H9 (cell line): Measurements from ENCODE around the gene ADAMTS3. TPM values are rescaled to one million over a fixed set of nuclear protein-coding genes. Genes with fewer than 3 reads are reported as not detected.

Experiments
- DNase-seq: peaks from one replicate; pipeline ENCODE4 v3.0.0-alpha.2; 2017
- H2AFZ ChIP-seq: one replicate; pipeline ENCODE4 v1.6.1; 2013; ENCODE audit warnings: mild to moderate bottlenecking, low read length, control low read depth, moderate library complexity
- H2AK5ac ChIP-seq: 2 replicates; pipeline ENCODE4 v1.6.1; 2013; ENCODE audit warnings: low read length, control low read depth, mixed read lengths; ENCODE audit not compliant: insufficient read length
- H2BK120ac ChIP-seq: one replicate; pipeline ENCODE4 v1.6.1; 2013; ENCODE audit warnings: low read depth, mild to moderate bottlenecking, low read length, control low read depth, inconsistent platforms; ENCODE audit not compliant: poor library complexity, severe bottlenecking
- H2BK12ac ChIP-seq: 2 replicates; pipeline ENCODE4 v1.6.1; 2013; ENCODE audit warnings: low read length, control low read depth, mixed read lengths, low read depth; ENCODE audit not compliant: insufficient read length
- H2BK15ac ChIP-seq: 2 replicates; pipeline ENCODE4 v1.6.1; 2013; ENCODE audit warnings: low read depth, low read length, control low read depth
- H2BK20ac ChIP-seq: one replicate; pipeline ENCODE4 v1.6.1; 2013; ENCODE audit warnings: low read depth, mild to moderate bottlenecking, low read length, control low read depth, inconsistent platforms; ENCODE audit not compliant: poor library complexity, severe bottlenecking
- H2BK5ac ChIP-seq: 2 replicates; pipeline ENCODE4 v1.6.1; 2013; ENCODE audit warnings: low read length, control low read depth, mixed read lengths; ENCODE audit not compliant: insufficient read length
- H3K14ac ChIP-seq: 2 replicates; pipeline ENCODE4 v1.6.1; 2013; ENCODE audit warnings: low read length, control low read depth; ENCODE audit not compliant: insufficient read depth
- H3K18ac ChIP-seq: 2 replicates; pipeline ENCODE4 v1.6.1; 2013; ENCODE audit warnings: low read depth, mild to moderate bottlenecking, mixed read lengths, low read length, control low read depth; ENCODE audit not compliant: insufficient read length
- H3K23ac ChIP-seq: 2 replicates; pipeline ENCODE4 v1.6.1; 2013; ENCODE audit warnings: low read length, control low read depth, mixed read lengths, low read depth; ENCODE audit not compliant: insufficient read length
- H3K23me2 ChIP-seq: 2 replicates; pipeline ENCODE4 v1.6.1; 2013; ENCODE audit warnings: low read depth, mild to moderate bottlenecking, mixed read lengths, low read length, control low read depth; ENCODE audit not compliant: insufficient read length, poor library complexity, severe bottlenecking
- H3K27ac ChIP-seq: 2 replicates; pipeline ENCODE4 v1.5.1; 2013; ENCODE audit warnings: low read length, control low read depth, mixed read lengths, low read depth; ENCODE audit not compliant: insufficient read length
- H3K27me3 ChIP-seq: 2 replicates; pipeline ENCODE4 v1.6.1; 2013; ENCODE audit warnings: low read length, control low read depth, inconsistent platforms; ENCODE audit not compliant: insufficient read depth
- H3K4ac ChIP-seq: 2 replicates; pipeline ENCODE4 v1.6.1; 2013; ENCODE audit warnings: low read depth, mild to moderate bottlenecking, control low read depth, inconsistent platforms, low read length, moderate library complexity
- H3K4me1 ChIP-seq: 2 replicates; pipeline ENCODE4 v1.6.1; 2013; ENCODE audit warnings: low read length, control low read depth, inconsistent platforms; ENCODE audit not compliant: insufficient read depth
- H3K4me2 ChIP-seq: 2 replicates; pipeline ENCODE4 v1.6.1; 2013; ENCODE audit warnings: low read length, control low read depth, mixed read lengths; ENCODE audit not compliant: insufficient read length, insufficient read depth
- H3K56ac ChIP-seq: 2 replicates; pipeline ENCODE4 v1.6.1; 2013; ENCODE audit warnings: low read depth, mild to moderate bottlenecking, mixed read lengths, low read length, control low read depth; ENCODE audit not compliant: insufficient read length
- H3K79me1 ChIP-seq: 2 replicates; pipeline ENCODE4 v1.6.1; 2013; ENCODE audit warnings: low read depth, mild to moderate bottlenecking, moderate library complexity, low read length, control low read depth, inconsistent platforms; ENCODE audit not compliant: insufficient read depth, poor library complexity, severe bottlenecking
- H3K79me2 ChIP-seq: 2 replicates; pipeline ENCODE4 v1.6.1; 2013; ENCODE audit warnings: low read length, control low read depth, inconsistent platforms; ENCODE audit not compliant: insufficient read depth
- H3K9ac ChIP-seq: 2 replicates; pipeline ENCODE4 v1.6.1; 2013; ENCODE audit warnings: low read length, control low read depth, mixed read lengths; ENCODE audit not compliant: insufficient read length; ENCODE audit errors: extremely low read depth
- H3K9me3 ChIP-seq: one replicate; pipeline ENCODE4 v1.6.1; 2013; ENCODE audit warnings: low read depth, low read length, inconsistent platforms; ENCODE audit not compliant: control insufficient read depth
- H3T11ph ChIP-seq: one replicate; pipeline ENCODE4 v1.6.1; 2013; ENCODE audit warnings: mild to moderate bottlenecking, low read length, control low read depth, inconsistent platforms
- H4K20me1 ChIP-seq: one replicate; pipeline ENCODE4 v1.6.1; 2013; ENCODE audit not compliant: control insufficient read depth, insufficient read length, insufficient read depth
- H4K5ac ChIP-seq: 2 replicates; pipeline ENCODE4 v1.6.1; 2013; ENCODE audit warnings: low read depth, mild to moderate bottlenecking, mixed read lengths, low read length, control low read depth; ENCODE audit not compliant: insufficient read length
- H4K8ac ChIP-seq: replicated peaks from 2 replicates; pipeline ENCODE4 v1.6.1; 2013; ENCODE audit warnings: low read length, control low read depth, mixed read lengths, low read depth; ENCODE audit not compliant: insufficient read length
- H4K91ac ChIP-seq: 2 replicates; pipeline ENCODE4 v1.6.1; 2013; ENCODE audit warnings: low read depth, mild to moderate bottlenecking, moderate library complexity, mixed read lengths, low read length, control low read depth; ENCODE audit not compliant: insufficient read length
- H3K27ac Mint-ChIP-seq, 3 experiments: 2 replicates in 2 of 3; 3 replicates in 1 of 3; pipeline ENCODE4 v1.8.0; 2020 to 2021; ENCODE audit warnings: mixed read lengths in 3 of 3, mild to moderate bottlenecking in 1 of 3, moderate library complexity in 1 of 3
- H3K27me3 Mint-ChIP-seq: 2 replicates; pipeline ENCODE4 v1.8.0; 2021; ENCODE audit warnings: low read depth, mild to moderate bottlenecking, moderate library complexity, mixed read lengths
- H3K36me3 Mint-ChIP-seq, 3 experiments: 2 replicates in 2 of 3; 3 replicates in 1 of 3; pipeline ENCODE4 v1.8.0; 2020 to 2021; ENCODE audit warnings: low read depth in 3 of 3, mixed read lengths in 3 of 3; ENCODE audit not compliant: insufficient read depth in 1 of 3
- H3K4me1 Mint-ChIP-seq, 2 experiments: 2 replicates each; pipeline ENCODE4 v1.8.0; 2020; ENCODE audit warnings: mixed read lengths in 2 of 2
- H3K4me3 Mint-ChIP-seq, 2 experiments: 2 replicates in 1 of 2; 3 replicates in 1 of 2; pipeline ENCODE4 v1.8.0; 2020 to 2021; ENCODE audit warnings: mild to moderate bottlenecking in 2 of 2, mixed read lengths in 2 of 2, moderate library complexity in 1 of 2
- H3K9me3 Mint-ChIP-seq, 2 experiments: 2 replicates in 1 of 2; 3 replicates in 1 of 2; pipeline ENCODE4 v1.8.0; 2020; ENCODE audit warnings: mild to moderate bottlenecking in 2 of 2, mixed read lengths in 2 of 2, moderate library complexity in 1 of 2
- WGBS: extraction: QIAGEN DNeasy Blood & Tissue Kit; methylation state at CpG from one replicate; pipeline ENCODE4 v1.1.7; 2013; ENCODE audit warnings: missing lambda C conversion rate, low lambda C conversion rate, mixed read lengths; ENCODE audit not compliant: insufficient read length; ENCODE audit errors: extremely low coverage; 5-methylcytosine and 5-hydroxymethylcytosine counted together
- total RNA-seq: library from RNA; stranded (reverse); gene quantifications from 2 replicates; pipeline ENCODE4 v1.2.1, GENCODE V29; 2021
- TF ChIP-seq, protein P1 (sequence below): fragments of 200-600 bp; sonication (generic); conservative IDR thresholded peaks from 3 replicates; pipeline ENCODE4 v1.8.0; 2021; ENCODE audit warnings: antibody characterized with exemption, mild to moderate bottlenecking

ADAMTS3 gene
- total RNA-seq, 1 experiment from 2014 or later, result 1.1 TPM

DNA sequence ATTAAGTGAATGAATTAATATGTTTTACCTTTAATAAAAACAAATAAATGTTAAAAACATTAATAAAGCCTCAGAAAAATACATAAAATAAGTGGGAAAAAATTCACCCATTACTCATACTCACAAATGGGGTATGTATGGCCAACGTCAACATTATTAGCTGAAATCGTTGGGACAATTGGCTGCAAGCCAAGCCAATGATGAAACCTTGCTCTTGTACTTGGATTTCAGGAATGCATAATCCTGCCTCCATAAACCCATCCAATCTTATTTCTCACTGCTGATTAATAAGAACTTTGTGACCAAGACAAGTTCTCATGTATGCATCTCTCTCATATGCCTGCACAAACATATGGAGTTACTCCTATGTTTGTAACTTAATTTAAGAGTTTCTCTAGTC, 35.3 kb upstream of the ADAMTS3 start:
- no peak overlapping the region for H2BK12ac ChIP-seq
- no peaks in the 10 kb centered on the region for H3K4me1 Mint-ChIP-seq
- no peak overlapping the region for H3K14ac ChIP-seq
- H3K4ac ChIP-seq, result no peak overlapping the region
- H3K36me3 Mint-ChIP-seq, result peaks cover 14 to 23% (median 21%) of the 10 kb centered on the region in 3 experiments
- no peaks in the 10 kb centered on the region for H3K23me2 ChIP-seq
- no peak overlapping the region for H2AFZ ChIP-seq
- no peak overlapping the region for H3K4me3 Mint-ChIP-seq
- TF ChIP-seq, protein P1, sequence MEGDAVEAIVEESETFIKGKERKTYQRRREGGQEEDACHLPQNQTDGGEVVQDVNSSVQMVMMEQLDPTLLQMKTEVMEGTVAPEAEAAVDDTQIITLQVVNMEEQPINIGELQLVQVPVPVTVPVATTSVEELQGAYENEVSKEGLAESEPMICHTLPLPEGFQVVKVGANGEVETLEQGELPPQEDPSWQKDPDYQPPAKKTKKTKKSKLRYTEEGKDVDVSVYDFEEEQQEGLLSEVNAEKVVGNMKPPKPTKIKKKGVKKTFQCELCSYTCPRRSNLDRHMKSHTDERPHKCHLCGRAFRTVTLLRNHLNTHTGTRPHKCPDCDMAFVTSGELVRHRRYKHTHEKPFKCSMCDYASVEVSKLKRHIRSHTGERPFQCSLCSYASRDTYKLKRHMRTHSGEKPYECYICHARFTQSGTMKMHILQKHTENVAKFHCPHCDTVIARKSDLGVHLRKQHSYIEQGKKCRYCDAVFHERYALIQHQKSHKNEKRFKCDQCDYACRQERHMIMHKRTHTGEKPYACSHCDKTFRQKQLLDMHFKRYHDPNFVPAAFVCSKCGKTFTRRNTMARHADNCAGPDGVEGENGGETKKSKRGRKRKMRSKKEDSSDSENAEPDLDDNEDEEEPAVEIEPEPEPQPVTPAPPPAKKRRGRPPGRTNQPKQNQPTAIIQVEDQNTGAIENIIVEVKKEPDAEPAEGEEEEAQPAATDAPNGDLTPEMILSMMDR, result no peak
- no peaks in the 10 kb centered on the region for H3K9me3 ChIP-seq
- H3K9ac ChIP-seq, result no peak overlapping the region
- no peaks in the 10 kb centered on the region for H4K20me1 ChIP-seq
- no peak overlapping the region for H3K56ac ChIP-seq
- H2AK5ac ChIP-seq, result no peak overlapping the region
- no peak overlapping the region for H3T11ph ChIP-seq
- DNase-seq, result no peak
- no peaks in the 10 kb centered on the region for H3K4me1 ChIP-seq
- no peak overlapping the region for H3K27ac Mint-ChIP-seq
- no peak overlapping the region for H4K91ac ChIP-seq
- no peaks in the 10 kb centered on the region for H3K27me3 Mint-ChIP-seq
- no peak overlapping the region for H3K23ac ChIP-seq
- no peak overlapping the region for H3K27ac ChIP-seq
- H2BK120ac ChIP-seq, result no peak overlapping the region
- H2BK20ac ChIP-seq, result no peak overlapping the region
- H4K5ac ChIP-seq, result no peak overlapping the region
- H4K8ac ChIP-seq, result no peak overlapping the region
- H3K27me3 ChIP-seq, result no peaks in the 10 kb centered on the region
- H2BK15ac ChIP-seq, result no peak overlapping the region
- H3K79me2 ChIP-seq, result no peaks in the 10 kb centered on the region
- no peak overlapping the region for H3K4me2 ChIP-seq
- peaks cover 23% of the 10 kb centered on the region in 2 experiments for H3K9me3 Mint-ChIP-seq
- H3K79me1 ChIP-seq, result no peaks in the 10 kb centered on the region
- no peak overlapping the region for H2BK5ac ChIP-seq
- no CpG with 5 or more reads among the region's 2 CpGs for WGBS
- no peak overlapping the region for H3K18ac ChIP-seq
